GM19025 (cell line): ENCODE measurements around the gene SRC.

Experiments used
- ATAC-seq: cut with Tn5 transposase; IDR thresholded peaks from one replicate; pipeline ENCODE4 v1.9.1; 2021; ENCODE audit warnings: mild to moderate bottlenecking, low read depth, moderate library complexity; ENCODE audit not compliant: unreplicated experiment

Gene SRC

DNA sequence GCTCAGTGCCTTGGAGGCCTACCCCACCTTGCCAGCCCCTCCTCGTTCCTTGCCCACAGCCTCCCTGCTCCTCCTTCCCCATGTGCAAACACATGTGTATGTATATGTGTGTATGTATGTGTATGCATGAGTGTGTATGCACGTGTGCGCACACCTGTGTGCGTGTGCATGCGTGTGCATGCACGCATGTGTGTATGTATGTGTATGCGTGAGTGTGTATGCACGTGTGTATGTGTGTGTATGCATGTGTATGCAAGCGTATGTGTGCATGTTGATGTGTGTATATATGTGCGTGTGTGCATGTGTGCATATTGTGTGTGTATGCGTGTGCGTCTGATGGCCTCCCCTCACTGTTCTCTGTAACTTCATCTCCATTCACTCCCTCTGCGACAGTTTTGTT lies 74.7 kb downstream of the SRC start:
- ATAC-seq = no peak

DNA sequence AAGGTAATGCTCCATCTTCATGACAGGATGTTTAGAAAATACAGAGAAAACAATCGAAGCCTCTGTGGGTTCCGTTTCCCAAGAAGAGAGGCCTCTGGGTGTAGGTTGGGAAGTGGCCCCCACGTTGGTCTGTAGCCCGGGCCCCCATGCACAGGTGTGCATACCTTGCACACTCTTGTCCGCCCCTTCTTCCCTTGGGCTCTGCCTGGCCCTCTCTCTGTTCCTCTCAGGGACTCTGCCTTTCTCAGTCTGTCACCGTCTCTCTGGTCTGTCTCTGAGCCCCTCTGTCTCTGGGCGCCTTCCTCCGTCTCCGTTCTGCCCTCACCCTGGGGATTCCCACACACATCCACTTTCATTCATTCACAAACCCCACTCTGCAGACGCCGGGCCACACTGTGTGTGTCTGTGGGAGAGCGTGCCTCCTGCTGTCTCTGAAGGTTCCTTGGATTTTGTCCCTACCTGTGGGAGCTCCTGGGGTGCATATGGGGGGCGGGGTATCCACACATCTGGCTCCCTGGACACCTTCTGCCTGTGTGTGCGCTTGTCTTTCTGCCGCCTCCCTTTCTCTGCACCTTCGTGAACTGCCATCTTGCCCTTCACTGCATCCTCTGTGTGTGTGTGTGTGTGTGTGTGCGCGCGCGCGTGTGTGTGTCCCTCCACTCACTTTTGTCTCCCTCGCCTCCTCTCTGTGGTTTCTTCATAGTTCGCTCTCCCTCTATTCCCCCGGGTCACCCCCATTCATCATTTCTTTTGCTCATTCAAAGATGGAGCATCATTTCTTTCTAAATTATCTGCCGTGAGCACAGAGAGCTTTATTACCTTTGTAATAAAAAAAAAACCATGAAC lies 75.3 kb downstream of the SRC start:
- no peak for ATAC-seq

DNA sequence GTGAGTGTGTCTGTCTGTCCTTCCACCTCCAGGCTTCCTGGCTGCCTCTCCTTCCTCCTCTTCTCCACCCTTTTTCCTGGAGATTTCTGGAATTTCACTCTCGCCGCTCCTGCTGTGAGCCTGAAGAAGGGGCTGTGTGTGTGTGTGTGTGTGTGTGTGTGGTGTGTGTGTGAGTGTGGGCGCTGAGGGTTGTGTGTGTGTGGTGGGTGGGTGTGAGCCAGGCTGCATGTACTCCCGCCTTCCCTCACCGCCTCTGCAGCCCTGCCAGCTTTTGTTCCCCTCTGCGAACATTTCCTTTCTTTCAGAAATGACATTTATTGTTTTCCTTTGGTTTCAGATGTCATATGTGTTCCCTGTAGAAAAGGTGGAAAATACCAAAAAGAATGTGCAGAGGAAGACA lies 76.0 kb downstream of the SRC start:
- ATAC-seq = no peak

DNA sequence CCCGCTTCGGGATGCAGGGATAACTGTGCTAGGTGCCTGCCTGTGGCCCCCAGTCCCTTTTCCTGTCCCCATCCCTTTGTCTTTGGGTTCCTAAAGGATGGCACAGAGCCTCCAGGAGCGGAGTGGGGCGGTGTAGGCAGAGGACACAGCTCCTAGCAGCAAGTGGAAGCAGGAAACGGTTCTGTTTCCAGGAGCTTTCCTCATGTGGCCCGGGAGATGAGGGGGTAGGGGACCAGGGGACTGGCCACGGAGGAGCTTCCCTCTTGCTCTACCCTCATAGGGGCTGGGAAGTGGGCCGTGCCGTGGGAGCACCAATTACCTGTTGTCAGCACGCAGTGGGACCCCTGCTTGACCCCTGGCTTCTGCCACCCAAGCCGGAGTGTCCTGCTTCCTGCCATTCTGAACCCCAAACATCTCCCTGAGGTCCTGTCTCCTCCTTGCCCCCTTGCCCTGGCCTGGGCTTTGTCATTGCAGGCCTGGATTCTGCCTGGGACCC lies 76.9 kb downstream of the SRC start:
- ATAC-seq = no peak

DNA sequence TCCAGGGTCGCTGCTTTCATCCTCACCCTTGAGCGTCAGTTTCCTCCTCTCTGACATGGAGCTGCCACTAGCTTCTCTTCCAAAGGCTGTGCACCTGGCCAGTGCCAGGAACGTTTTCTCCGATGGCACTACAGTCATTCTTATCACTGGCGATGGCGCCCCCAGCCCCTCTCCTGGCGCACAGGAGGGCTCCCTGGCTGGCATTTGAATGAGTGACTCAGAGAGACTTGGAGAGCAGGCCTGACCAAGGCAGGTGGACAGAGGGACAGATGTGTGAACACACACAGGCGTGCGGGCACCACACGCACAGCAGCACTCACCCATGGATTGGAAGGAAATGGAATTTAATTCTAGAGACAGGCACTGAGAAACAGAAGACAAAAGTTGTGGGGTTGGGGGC lies 77.6 kb downstream of the SRC start:
- no peak for ATAC-seq

DNA sequence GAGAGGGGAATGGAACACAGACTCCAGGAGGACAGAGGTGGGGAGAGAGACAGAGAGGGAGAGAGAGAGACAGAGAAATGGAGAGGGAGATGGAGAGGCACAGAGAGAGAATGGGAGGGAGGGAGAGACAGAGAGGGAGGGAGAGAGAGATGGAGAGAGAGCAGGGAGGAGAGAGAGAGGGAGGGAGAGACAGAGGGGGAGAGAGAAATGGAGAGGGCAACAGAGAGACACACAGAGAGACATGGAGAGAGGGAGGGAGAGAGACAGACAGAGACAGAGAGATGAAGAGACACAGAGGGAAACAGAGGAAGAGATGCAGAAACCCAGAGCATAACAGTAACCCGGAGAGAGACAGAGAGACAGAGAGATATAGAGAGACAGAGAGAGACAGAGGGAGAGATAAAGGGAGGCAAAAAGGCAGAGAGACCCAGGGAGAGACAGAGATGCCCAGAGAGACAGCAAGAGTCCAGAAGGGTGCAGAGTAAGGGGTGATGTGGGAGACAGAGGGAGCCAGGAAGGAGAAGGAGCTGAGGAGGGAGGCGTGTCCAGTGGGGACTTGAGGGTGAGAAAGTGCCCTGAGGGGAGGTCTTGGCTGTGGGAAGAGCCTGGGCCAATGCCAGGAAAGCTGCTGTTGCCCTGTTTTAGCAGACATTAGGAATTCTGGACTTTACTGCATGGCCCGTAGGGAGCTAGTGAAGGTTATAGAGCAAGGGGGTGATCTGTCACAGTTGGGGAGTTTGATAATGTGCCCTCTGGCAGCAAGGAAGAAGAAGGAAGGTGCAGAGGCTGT lies 78.3 kb downstream of the SRC start:
- no peak for ATAC-seq

DNA sequence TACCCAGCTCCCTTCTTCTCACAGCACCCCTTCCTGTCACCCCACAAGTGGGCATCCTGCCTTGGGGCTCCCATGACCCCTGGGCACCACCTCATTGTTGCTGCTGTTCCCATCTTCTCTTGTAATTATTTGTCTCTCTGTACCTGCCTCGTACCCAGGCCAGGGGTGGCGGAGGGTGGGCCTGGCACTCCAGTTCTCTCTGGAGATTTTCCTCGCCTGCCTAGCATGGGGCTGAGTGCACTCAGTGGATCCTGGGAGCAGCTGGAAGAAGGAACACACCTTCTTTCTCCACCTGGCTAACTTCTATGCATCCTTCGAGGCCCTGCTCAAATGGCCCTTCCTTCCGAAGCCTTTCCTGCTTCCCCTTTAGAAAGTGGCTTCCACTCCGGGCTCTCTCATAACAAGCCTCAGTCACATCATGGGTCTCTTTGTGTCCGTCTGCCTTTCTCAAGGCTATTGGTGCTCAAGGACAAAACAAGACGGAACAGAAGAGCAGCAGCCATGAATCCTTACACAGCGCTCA lies 79.2 kb downstream of the SRC start:
- ATAC-seq = no peak

DNA sequence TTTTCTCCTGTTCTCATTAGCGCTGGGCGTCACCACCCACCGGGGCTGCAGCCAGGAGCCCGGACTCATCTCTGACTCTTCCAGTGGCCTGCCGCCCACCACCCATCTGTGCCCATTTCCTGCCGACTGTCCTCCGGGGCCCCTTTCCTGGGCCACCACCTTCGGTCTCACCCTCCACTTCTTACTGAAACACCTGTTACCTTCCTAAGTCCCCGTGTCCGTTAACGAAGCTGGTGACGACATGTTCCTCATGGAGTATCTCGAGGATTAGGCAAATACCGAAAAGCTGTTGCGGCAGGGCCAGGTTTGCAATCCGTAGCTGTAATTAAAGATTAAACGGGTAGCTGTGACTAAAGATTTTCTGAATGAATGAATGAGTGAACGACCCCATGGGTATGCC lies 80.2 kb downstream of the SRC start:
- ATAC-seq = no peak

DNA sequence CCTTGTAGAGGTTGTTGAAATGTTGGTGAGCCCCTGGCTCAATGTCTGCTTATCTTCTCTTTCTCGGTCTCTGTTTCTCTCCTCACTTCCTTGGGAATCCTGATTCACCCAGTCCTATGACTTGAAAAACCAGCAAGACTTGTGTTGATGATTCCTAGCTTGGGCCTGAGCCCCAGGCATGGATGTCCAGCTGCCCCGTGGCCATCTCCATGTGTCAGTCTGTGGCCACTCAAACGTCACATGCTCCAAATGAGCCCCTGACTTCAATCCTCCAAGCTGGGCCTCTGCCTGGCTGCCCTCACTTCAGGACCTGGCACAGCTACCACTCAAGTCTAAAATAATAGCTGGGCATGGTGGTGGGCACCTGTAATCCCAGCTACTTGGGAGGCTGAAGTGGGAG lies 81.0 kb downstream of the SRC start:
- no peak for ATAC-seq

DNA sequence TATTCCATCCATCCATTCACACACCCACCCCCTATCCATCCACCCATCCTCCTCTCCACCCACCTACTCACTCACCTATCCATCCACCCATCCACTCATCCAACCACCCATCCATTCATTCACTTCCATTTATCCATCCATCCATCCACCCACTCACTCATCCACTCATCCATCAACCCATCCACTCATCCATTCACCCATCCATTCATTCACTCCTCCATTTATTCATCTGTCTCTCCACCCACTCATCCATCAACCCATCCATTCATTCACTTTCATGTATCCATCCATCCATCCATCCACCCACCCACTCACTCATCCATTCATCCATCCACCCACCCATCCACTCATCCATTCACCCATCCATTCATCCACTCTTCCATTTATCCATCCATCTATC lies 84.1 kb downstream of the SRC start:
- ATAC-seq = no peak

DNA sequence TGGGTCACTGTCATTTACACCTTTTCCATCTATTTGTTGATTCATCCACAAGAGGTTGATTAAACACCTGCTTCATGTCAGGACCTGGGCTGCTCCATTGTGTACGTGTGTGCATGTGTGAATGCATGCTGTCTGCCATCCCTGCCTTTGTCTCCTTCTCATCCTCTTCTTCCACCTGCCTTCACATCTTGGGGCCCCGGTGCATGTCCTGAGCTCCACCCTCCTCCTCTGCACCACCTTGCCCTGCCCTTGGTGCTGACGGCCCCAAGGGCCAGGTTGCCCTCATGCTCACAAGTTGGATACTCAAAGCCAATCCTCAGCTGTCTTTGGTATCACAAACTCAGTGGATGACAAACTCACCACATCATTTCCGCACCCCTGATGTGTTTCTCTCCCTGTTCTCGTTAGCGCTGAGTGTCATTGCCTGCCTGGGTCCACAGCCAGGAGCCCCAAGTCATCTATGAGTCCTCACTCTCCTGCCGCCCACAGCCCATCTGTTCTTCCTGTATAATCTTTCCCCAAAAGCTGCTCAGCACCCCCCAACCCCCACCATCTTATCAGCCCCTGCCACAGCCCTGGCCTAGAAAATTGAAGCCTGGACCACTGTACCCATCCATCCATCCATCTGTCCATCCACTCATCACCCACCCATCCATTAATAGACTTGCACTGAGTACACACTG lies 85.0 kb downstream of the SRC start:
- no peak for ATAC-seq

DNA sequence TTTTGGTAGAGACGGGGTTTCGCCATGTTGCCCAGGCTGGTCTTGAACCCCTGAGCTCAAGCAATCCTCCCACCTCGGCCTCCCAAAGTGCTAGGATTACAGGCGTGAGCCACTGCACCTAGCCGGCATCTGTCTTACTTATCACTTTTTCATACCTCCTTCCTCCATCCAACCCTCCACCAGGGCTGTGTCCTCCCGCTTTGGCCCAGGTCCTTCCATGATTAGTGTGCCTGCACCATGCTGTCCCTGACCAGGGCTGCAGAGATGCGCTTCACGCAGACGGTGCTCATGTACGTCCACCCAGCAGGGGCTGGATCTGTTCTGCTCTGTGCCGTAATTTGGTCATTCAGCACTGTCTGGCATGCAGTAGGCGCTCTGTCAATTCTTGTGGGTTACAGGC lies 85.8 kb downstream of the SRC start:
- no peak for ATAC-seq

DNA sequence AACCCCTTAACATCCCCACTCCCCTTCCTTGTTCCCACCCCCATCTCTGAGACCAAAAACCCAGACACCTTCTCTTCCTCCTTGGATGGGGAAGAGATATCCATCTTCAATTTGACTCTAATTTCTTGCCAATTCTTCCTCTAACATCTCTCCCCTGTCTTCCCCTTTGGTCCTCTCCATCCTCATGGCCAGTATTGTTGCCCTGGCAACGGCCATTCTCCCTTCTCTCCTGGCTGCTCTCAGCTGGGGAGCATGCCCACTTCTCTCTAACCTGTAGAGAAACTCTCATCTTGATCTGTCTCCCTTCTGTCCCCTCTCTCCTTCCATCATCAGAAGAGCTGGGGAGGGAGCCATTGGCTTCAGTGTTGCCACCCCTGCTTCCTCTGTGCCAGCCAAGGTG lies 86.7 kb downstream of the SRC start:
- no peak for ATAC-seq

DNA sequence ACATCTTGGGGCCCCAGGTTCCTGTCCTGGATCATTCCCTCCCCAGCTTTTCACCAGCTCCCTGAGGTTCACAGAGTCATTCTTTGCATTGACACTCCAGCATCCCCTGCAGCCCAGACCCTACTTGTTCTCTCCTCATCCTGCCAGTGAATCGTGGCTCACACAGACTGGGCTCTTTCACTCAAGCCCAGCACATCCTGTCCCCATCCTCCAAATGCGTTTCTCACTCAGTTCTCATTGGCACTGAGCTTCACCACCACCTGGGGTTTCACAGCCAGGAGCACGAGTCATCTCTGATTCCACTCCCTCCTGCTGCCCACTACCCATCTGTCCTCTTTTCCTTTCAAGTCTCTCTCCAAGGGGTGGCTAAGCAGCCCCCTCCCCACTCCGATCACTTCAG lies 89.7 kb downstream of the SRC start:
- no peak for ATAC-seq

DNA sequence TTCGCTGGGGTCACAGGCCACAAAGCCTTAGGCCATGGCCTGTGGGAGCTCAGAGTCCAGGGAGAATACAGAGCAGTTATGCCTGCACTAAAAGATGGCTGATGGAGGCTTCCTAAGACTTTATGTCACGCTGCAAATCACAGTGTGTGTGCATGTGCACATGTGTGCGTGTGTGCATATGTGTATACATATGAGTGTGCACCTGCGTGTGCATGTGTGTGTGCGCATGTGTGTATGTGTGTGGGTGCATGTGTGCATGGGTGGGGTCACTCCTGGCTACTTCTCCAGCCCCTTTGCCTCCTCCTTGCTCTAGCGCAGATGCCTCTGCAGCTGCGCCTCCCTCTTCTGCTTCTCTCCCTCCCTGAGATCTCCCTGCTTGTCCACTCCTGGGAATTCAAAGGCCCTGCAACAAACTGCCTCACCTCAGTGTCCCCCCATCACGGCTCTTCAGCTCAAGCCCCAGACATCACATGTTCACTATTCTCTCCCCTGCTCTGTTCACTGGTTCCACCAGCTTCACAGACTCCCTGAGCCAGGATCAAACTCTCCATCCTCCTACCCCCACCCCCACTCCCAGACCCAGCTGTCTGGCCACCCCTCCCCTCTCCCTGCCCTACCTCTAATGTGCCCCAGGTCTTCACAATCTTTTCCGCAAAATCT lies 90.7 kb downstream of the SRC start:
- ATAC-seq = no peak

DNA sequence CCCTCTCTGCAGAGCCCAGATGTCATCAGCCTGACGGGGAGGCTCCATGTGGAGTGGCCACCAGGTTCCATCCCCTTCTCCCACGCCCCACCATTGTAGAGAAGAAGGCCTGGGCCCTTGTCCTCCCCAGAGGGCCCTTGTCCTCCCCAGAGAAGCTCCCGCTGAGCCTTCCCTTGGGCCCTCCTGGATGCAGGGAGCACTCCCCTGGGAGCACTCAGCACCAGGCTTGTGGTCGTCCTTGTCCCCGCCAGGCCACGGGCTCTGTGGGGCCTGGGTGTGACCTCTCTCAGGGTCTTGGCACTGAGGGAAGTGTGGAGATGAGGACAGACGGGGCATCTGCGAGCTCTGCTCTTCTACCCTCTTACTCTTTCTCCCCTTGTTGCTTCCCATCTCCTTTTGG lies 91.7 kb downstream of the SRC start:
- no peak for ATAC-seq

DNA sequence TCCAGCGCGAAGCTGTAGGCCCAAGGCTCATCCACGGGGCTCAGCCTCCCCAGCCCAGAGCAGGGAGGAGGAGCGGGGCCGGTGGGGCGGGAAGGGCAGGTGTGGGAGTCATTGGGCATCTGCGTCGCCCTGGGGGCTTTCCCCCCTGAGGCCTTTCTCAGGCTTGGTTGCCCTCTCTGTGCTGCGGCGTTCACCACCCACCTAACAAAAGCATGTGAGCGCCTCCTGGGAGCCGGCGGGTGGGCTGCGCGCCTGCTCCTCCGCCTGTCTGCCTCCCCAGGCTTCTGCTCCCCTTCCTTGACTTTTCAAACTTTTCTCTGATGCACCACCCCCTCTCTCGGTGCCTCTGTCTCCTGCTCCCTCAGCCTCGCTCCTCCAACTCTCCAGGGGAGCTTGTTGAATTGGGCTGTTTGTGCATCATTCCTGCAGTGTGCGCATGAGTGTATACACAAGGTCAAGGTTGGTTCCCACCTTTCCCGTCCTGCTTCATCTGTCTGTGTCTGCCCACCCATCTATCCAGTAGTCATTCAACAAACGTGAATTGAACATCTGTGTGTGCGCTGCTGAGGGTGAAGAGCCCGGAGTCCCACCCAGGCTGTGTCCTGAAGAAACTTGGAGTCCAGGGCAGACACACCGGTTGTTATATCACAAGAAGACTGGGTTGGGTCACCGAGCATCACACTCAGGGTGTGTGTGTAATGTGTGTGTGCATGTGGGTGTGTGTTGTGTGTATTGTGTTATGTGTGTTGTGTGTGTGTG lies 92.7 kb downstream of the SRC start:
- ATAC-seq = no peak

DNA sequence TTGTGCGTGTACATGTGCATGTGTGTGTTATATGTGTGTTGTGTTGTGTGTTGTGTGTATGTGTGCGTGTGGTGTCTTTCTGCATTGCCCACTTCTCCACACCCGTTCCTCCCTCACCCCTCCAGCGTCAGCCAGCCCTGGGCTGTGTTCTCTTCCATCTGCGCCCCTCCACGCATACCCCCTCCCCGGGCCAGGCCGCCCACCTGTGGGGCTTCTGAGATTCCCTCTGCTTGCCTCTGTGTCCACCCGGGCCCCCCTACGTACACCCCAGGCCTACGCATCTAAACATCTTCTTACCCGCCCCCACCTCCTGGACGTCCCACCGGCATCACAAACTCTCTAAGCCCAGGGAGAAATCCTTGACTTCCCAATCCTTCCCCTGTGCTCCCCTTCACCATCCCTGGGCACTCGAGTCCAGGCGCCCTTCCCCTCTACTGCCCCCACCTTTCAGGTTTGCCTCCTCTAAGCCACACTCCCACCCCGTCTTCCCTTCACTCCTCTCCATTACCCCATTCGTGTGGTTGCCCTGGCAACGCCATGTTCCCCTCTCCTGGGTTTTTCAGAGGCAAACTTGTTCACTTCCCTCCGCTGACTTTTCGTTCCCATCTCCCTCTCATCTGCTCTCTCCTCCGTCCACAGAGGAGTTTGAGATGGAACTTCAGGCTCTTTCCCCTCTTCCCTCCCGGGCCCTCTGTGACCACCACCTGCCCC lies 93.4 kb downstream of the SRC start:
- no peak for ATAC-seq

DNA sequence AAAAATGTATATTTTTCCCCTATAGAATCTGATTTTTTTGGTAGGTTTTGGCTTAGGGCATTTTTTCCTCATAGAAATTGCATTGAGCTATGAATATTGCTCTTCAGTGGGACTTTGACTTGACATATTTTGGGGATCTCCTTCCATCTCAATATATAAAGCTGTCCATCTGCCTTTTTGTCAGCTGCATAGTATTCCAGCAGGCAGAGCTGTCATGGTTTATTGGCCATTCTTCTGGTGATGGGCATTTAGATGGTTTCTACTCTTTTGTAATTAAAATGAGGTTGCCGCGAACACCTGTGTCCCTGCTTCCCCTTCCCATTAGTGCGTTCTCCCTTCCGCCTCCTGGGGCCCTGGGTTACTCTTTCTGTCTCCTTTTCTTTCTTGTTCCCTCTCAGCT lies 95.1 kb downstream of the SRC start:
- ATAC-seq = no peak
